Peyer's patch (tissue), 4 donors: ENCODE data around the gene ADCY2. TPM values are rescaled to one million over a fixed set of nuclear protein-coding genes. Genes with fewer than 3 reads are reported as not detected.

Experiments used
- DNase-seq, 3 donors: peaks; one replicate each; pipeline ENCODE4 v3.0.0-alpha.2; 2017 to 2019
- H3K27ac ChIP-seq, 4 donors: fragments of 200-600 bp; sonication (generic); one replicate each; pipeline ENCODE4 v1.5.1; 2016 to 2019
- H3K27me3 ChIP-seq, 2 donors: fragments of 200-600 bp; sonication (generic); one replicate each; pipeline ENCODE4 v1.5.1; 2019
- H3K36me3 ChIP-seq, 3 donors: fragments of 200-600 bp; sonication (generic); one replicate each; pipeline ENCODE4 v1.5.1; 2016 to 2019
- H3K4me1 ChIP-seq, 4 donors: fragments of 200-600 bp; sonication (generic); one replicate each; pipeline ENCODE4 v1.5.1; 2016 to 2019
- H3K4me3 ChIP-seq, 4 donors: fragments of 200-600 bp; sonication (generic); 1 replicate in 3 of 4; 2 replicates in 1 of 4; pipeline ENCODE4 v1.5.1; 2016 to 2019; ENCODE audit warnings: mild to moderate bottlenecking in 1 of 4
- H3K9me3 ChIP-seq, 4 donors: fragments of 200-600 bp; sonication (generic); one replicate each; pipeline ENCODE4 v1.5.1; 2016 to 2019; ENCODE audit warnings: mild to moderate bottlenecking in 1 of 4
- POLR2A ChIP-seq, 2 donors: fragments of 450-650 bp; IDR thresholded peaks; one replicate each; pipeline ENCODE4 v1.5.1; 2017; ENCODE audit warnings: antibody characterized with exemption in 2 of 2, mild to moderate bottlenecking in 2 of 2, moderate library complexity in 2 of 2
- total RNA-seq, 4 donors: library from RNA; depleted of rRNA; stranded (reverse); fragments of >200 nt; gene quantifications; one replicate each; pipeline ENCODE4 v1.1.0, GENCODE V29; 2016
- TF ChIP-seq, protein P1 (sequence below), 6 experiments: fragments of 450-650 bp in 4 of 6; fragments of 200-600 bp in 2 of 6; sonication (generic) in 1 of 6; IDR thresholded peaks; one replicate each; pipeline ENCODE4 v1.5.1; 2017 to 2019; ENCODE audit warnings: antibody characterized with exemption in 6 of 6, mild to moderate bottlenecking in 3 of 6, moderate library complexity in 1 of 6

The ADCY2 gene
- total RNA-seq, 4 donors from 2014 or later = 0.53 to 12.4 (median 5.1) TPM

GRCh38 chr5:7468742-7469141, 72.8 kb downstream of the ADCY2 start:
- H3K27me3 ChIP-seq = no peaks in the 10 kb centered on the region
- TF ChIP-seq, protein P1, sequence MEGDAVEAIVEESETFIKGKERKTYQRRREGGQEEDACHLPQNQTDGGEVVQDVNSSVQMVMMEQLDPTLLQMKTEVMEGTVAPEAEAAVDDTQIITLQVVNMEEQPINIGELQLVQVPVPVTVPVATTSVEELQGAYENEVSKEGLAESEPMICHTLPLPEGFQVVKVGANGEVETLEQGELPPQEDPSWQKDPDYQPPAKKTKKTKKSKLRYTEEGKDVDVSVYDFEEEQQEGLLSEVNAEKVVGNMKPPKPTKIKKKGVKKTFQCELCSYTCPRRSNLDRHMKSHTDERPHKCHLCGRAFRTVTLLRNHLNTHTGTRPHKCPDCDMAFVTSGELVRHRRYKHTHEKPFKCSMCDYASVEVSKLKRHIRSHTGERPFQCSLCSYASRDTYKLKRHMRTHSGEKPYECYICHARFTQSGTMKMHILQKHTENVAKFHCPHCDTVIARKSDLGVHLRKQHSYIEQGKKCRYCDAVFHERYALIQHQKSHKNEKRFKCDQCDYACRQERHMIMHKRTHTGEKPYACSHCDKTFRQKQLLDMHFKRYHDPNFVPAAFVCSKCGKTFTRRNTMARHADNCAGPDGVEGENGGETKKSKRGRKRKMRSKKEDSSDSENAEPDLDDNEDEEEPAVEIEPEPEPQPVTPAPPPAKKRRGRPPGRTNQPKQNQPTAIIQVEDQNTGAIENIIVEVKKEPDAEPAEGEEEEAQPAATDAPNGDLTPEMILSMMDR (IDR thresholded peaks at IDR 0.05) = no peak
- TF ChIP-seq POLR2A (IDR thresholded peaks at IDR 0.05) = no peak
- no peaks in the 10 kb centered on the region for H3K9me3 ChIP-seq
- no peaks in the 10 kb centered on the region for H3K36me3 ChIP-seq
- no peaks in the 10 kb centered on the region for H3K4me1 ChIP-seq
- no peak for DNase-seq
- H3K4me3 ChIP-seq = no peak overlapping the region
- no peak overlapping the region for H3K27ac ChIP-seq

DNA sequence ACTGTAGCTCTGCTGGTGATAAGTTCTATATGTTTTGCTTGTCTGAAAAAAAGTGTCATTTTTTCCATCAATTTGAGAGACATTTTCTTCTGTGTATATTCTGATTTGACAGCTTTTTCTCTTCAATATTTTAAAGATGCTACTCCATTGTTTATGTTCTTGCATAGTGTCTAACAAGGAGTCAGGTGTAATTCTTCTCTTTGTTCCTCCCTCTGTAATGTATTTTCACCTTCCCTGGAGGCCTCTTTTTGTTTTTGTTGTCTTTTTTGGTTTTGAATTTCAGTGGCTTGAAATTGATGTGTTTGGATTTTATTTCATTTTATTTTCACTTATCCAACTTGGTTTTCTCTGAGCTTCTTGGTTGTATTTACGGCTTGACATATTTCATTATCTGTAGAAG, 75.8 kb downstream of the ADCY2 start:
- no peaks in the 10 kb centered on the region for H3K9me3 ChIP-seq
- TF ChIP-seq POLR2A (IDR thresholded peaks at IDR 0.05) = no peak
- TF ChIP-seq, protein P1 (IDR thresholded peaks at IDR 0.05) = no peak

GRCh38 chr5:7473115-7473514, 77.2 kb downstream of the ADCY2 start:
- TF ChIP-seq POLR2A (IDR thresholded peaks at IDR 0.05) = no peak
- TF ChIP-seq, protein P1 (IDR thresholded peaks at IDR 0.05) = no peak
- H3K9me3 ChIP-seq = no peaks in the 10 kb centered on the region
- no peaks in the 10 kb centered on the region for H3K36me3 ChIP-seq
- no peaks in the 10 kb centered on the region for H3K4me1 ChIP-seq
- DNase-seq = no peak
- H3K4me3 ChIP-seq = no peak overlapping the region
- H3K27ac ChIP-seq = no peak overlapping the region
- no peaks in the 10 kb centered on the region for H3K27me3 ChIP-seq

More for the DNA sequence above, 75.8 kb downstream of the ADCY2 start:
- no peak overlapping the region for H3K27ac ChIP-seq
- no peaks in the 10 kb centered on the region for H3K4me1 ChIP-seq
- no peak for DNase-seq
- H3K4me3 ChIP-seq = no peak overlapping the region
- H3K36me3 ChIP-seq = no peaks in the 10 kb centered on the region
- H3K27me3 ChIP-seq = no peaks in the 10 kb centered on the region

GRCh38 chr5:7473668-7474215, 77.8 kb downstream of the ADCY2 start:
- Histone ChIP-seq H3K9me3 (no peaks in the 10 kb centered on the region), H3K27me3 (no peaks in the 10 kb centered on the region), H3K36me3 (no peaks in the 10 kb centered on the region), H3K4me1 (no peaks in the 10 kb centered on the region), H3K4me3 (no peak overlapping the region), H3K27ac (no peak overlapping the region)
- no peak for DNase-seq
- TF ChIP-seq, protein P1 (IDR thresholded peaks at IDR 0.05) = no peak
- TF ChIP-seq POLR2A (IDR thresholded peaks at IDR 0.05) = no peak

- no peak for TF ChIP-seq POLR2A (IDR thresholded peaks at IDR 0.05)
- TF ChIP-seq, protein P1 (IDR thresholded peaks at IDR 0.05) = no peak
- Histone ChIP-seq H3K27me3 (no peaks in the 10 kb centered on the region), H3K4me1 (no peaks in the 10 kb centered on the region), H3K9me3 (no peaks in the 10 kb centered on the region), H3K27ac (no peak overlapping the region), H3K36me3 (no peaks in the 10 kb centered on the region), H3K4me3 (no peak overlapping the region)
- DNase-seq = no peak
These were observed 79.0 kb downstream of the ADCY2 start for GRCh38 chr5:7474821-7475403.
